HG02571 (cell line): ENCODE data around the gene NOSTRIN.
"Not testable (repeated sequence)": the region's sequence is repeated elsewhere in the genome, so short reads cannot be mapped to it uniquely, and the experiment has no call there.

Experiments used
- ATAC-seq: cut with Tn5 transposase; IDR thresholded peaks from one replicate; pipeline ENCODE4 v1.9.1; 2021; ENCODE audit warnings: mild to moderate bottlenecking, moderate library complexity; ENCODE audit not compliant: unreplicated experiment

Gene NOSTRIN, protein sequence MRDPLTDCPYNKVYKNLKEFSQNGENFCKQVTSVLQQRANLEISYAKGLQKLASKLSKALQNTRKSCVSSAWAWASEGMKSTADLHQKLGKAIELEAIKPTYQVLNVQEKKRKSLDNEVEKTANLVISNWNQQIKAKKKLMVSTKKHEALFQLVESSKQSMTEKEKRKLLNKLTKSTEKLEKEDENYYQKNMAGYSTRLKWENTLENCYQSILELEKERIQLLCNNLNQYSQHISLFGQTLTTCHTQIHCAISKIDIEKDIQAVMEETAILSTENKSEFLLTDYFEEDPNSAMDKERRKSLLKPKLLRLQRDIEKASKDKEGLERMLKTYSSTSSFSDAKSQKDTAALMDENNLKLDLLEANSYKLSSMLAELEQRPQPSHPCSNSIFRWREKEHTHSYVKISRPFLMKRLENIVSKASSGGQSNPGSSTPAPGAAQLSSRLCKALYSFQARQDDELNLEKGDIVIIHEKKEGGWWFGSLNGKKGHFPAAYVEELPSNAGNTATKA

DNA sequence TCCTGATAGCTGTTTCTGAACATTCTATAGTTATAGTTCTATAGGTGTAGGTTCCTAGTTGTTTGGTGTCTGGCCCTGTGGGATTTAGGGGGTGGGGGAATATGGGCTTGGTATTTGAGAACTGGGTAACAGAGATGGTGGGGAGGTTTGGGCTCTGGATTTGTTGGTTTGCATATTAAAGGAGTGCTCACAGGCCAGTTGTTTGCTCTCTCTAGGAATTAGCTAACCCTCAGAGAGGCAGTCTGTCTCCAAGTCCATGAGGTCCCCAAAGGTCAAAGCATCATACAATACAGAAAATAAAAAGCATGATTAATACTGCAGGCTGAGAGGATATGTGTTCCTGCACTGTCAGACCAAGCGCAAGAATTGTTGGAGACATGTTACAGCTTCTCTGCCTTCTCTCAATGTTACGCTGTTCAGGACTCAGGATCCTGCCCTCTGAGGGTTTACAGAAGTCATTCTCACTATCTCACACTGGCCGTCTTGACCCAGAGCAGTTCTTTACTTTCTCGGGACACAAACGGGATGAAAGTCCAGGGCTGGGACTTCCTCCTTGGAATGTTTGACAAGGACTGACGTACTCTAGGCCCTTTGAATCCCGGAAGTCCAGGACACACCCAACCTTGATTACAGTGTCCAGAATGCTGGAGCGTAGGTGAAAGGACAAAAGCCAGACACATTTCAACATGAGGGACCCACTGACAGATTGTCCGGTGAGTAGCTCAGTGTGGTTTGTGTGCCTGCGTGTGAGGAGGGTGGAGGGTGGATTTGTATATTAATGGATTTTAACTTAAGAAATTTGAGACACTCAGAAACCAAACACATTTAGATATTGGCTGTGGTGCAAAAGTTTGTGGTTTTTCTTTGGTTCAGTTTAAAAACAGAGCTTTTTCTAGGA is at the start of gene NOSTRIN:
NOSTRIN (plus strand) TSS at position 677 of the 898 bp plus-strand sequence; CDS start at position 687, 10 bp downstream.
- ATAC-seq, result no peak

DNA sequence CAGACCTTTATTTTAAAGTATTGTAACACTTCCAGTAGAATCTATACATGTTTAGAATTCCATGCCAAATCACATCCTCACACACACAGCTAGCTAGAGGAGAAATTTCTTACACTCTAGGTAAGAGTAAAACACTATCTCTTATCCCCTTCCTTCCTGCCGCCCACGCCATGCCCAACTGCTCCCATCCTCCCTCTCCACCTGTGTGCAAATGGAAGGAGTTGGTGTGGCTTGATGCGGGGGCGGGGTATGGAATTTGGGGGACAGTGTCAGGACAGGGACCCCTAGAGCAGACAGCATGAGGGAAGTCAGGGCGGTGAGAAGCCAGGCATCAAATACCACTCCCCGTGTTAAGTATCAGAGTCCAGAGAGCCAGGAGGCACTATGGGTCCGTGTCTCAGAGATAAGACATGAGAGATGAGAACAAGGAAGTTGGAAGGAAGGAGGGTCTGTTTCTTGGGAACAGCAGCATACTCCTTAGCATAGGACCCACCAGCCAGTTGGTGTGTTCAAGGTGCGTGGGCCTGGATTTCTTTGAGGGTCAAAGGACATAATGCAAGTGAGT is 48.6 kb upstream of the NOSTRIN start:
- no peak for ATAC-seq

DNA sequence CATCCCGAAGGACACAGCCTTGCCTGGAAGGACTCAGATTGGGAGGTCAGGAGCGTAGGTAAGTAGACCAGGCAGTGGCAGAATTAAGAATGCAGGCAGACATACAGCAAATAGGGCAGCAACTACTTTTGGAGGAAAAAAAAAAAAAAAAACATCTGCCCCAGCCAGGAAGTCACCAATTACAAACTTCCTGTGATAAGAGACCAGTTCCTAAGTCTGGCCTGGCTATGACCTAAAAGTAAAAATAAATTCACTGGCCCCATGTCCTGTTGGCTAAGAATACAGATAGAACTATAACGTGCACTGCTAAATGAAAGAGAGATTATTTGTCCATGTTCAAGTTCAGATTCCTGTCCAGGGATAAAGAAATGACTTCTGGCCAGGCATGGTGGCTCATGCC is 45.2 kb upstream of the NOSTRIN start:
- no peak for ATAC-seq

DNA sequence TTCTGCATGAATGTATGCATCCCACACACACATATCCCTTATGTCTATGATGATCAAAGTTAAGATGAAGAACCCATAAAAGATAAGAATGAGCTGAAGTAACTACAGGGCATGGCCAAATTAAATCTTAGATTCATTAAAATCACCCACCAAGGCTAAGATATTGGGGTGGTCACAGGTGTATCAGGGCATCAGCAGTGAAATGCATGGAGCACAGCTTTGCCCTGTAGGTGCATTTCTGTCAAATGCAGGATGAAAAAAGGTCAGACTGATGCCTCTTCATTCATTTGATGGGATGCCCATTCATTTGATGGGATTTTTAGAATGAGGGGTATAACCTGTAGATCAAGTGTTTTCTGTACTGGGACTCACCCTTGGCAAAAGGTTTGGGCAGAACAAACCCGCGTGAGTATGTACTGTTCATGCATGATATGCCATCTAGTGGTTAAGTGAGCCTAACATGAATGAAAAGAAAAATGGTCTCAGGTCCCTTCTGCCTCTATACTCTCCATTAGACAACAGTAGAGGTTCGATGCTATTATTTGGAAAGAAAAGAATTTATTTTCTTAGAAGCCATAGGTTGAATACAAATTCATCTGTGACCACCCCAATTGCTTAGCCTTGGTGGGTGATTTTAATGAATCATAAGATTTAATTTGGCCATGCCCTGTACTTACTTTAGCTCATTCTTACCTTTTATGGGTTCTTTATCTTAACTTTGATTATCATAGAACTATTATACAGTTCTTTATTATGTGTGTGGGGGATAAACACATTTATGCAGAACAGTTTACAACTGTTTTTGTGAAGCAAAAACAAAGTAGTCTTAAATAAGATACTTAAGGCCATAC is 43.2 kb upstream of the NOSTRIN start:
- ATAC-seq, result no peak

DNA sequence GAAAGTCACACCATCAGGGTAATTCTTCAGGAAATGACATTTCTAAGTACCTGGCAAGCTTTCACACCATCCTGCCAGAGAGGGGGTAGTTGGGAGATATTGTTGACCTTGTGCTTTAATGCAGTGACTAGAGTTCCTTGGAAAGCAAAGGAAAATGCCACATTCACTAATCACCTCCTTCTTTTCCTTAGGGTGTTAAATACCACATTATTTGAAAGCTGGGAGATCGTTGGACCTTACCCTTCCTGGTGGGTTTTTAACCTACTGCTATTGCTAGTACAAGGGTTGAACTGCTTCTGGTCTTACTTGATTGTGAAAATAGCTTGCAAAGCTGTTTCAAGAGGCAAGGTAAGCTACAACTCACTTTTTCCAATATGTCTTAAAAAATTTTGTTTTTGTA is 37.0 kb upstream of the NOSTRIN start:
- ATAC-seq, result no peak

- ATAC-seq, result no peak
Measured at GRCh38 chr2:168766600-168766999, 35.8 kb upstream of the NOSTRIN start.

DNA sequence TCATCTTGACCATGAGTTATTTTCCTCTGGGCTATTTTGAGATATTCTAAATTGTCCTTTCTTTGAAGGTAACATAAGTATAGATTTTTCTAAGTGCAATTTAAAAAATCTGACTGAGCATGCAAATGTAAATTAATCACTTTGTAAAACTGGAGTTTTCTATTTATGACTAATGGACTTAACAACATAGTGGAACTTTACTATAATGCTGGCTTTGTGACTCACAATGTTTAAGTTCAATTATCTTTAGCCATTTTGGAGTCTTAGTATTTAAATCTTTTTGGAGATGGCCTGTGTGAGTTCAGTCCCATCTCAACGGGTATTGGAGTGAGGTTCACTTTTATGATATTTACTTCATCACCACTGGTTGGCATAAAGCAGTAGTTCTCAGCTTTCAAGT is 35.2 kb upstream of the NOSTRIN start:
- ATAC-seq, result no peak

- ATAC-seq, result not testable (repeated sequence)
Measured at GRCh38 chr2:168768357-168768756, 34.1 kb upstream of the NOSTRIN start.

DNA sequence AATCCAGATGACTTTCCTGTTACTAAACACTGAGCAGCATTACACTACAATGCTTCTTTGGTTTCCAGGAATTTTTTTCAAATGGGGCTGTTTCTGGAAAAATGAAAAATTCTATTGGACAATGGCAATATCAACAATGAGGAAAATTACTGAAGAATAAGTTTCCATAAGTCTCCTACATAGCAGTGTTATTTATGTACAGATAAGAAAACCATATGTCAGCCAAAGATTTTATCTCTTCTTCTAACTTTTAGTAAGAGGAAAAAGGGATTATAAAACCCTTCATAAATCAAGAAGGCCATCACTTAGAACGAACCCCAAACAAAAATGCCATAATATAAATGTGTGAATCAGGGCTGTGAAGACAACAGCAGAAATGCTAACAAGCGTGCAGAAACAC is 31.6 kb upstream of the NOSTRIN start:
- no peak for ATAC-seq

DNA sequence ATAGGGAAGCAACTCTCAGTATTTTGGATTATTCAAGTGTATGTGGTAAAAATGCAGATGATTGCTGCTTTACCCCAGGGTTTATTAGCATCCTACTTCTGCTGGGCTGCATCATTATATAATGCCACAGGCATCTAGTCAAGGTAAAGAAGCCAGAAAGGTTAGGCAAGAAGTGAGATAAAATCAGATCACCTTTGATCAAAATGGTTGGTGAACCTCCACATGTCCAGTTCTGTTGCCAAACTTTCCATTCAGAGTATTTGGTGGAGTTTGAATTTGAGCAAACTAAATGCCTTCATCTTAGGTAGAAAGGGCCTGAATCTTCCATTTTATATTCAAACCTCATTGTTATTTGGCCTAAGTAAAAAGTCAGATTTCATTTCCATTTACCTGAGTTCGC is 29.7 kb upstream of the NOSTRIN start:
- ATAC-seq, result no peak

GRCh38 chr2:168773128-168773527 is 29.3 kb upstream of the NOSTRIN start:
- no peak for ATAC-seq

GRCh38 chr2:168773719-168774521 is 28.5 kb upstream of the NOSTRIN start:
- peak; percentile 76 for ATAC-seq

DNA sequence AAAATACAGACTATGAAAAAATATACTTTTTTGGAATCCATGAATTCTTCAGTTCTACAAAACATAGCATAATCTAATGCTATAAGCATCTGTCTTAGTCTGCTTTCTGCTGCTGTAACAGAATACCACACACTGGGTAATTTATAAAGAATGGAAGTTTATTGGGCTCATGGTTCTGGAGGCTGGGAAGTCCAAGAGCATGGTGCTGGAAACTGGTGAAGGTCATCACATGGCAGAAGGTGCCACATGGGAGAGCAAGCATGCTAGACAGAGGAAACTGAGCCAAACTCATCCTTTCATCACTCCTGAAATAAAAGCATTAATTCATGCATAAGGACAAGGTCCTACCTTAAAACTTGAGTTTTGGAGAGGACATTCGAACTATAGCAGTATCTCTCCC is 26.6 kb upstream of the NOSTRIN start:
- no peak for ATAC-seq

DNA sequence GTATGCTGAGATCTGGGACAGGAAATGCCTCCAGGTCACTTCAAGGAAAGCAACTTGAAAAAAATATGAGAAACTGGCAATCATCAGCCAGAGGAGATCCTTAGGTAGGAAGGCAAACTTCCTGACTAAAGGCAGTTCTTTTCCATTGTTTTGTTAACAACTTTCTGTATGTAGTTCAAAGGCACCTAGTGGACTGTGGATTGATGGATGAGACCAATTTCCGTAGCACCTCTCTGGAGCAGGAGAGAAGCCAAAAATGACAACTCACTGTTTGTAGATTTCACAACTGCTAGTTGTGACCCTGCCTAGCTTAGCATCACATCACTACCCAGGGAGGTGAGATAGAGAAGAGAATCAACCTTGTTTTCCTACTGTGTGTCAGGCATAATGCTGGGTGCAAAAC is 21.8 kb upstream of the NOSTRIN start:
- no peak for ATAC-seq

GRCh38 chr2:168781191-168781817 is 21.1 kb upstream of the NOSTRIN start:
- ATAC-seq, result no peak

- no peak for ATAC-seq
Measured at GRCh38 chr2:168782271-168782670, 20.2 kb upstream of the NOSTRIN start.

GRCh38 chr2:168784993-168785392 is 17.4 kb upstream of the NOSTRIN start:
- no peak for ATAC-seq

- ATAC-seq, result no peak
Measured at GRCh38 chr2:168787098-168787781, 15.2 kb upstream of the NOSTRIN start.
